ENCODE measurements around the gene FER.
"Not testable (repeated sequence)": the region's sequence is repeated elsewhere in the genome, so short reads cannot be mapped to it uniquely, and the experiment has no call there.

The FER gene

GRCh38 chr5:109164001-109164400, 416.3 kb downstream of the FER start:
- no peaks in the 10 kb centered on the region for H3K36me3 ChIP-seq
- H3K9me3 ChIP-seq: no peaks in the 10 kb centered on the region
- no peak overlapping the region for H3K4me3 ChIP-seq (ENCODE audit: low read depth, low read length)
- no peak for DNase-seq
- TF ChIP-seq CTCF (IDR thresholded peaks at IDR 0.05; ENCODE audit: low read depth, low read length): no peak
- H3K27me3 ChIP-seq: no peaks in the 10 kb centered on the region
- H3K4me1 ChIP-seq: no peaks in the 10 kb centered on the region

GRCh38 chr5:109167586-109167985, 419.9 kb downstream of the FER start:
- no peak for DNase-seq
- no peaks in the 10 kb centered on the region for H3K4me1 ChIP-seq
- H3K4me3 ChIP-seq (ENCODE audit: low read depth, low read length): no peak overlapping the region
- H3K36me3 ChIP-seq: no peaks in the 10 kb centered on the region
- no peaks in the 10 kb centered on the region for H3K27me3 ChIP-seq
- H3K9me3 ChIP-seq: no peaks in the 10 kb centered on the region
- no peak for TF ChIP-seq CTCF (IDR thresholded peaks at IDR 0.05; ENCODE audit: low read depth, low read length)

GRCh38 chr5:109168151-109168550, 420.5 kb downstream of the FER start:
- Histone ChIP-seq H3K4me1 (no peaks in the 10 kb centered on the region), H3K36me3 (no peaks in the 10 kb centered on the region), H3K27me3 (no peaks in the 10 kb centered on the region), H3K9me3 (no peaks in the 10 kb centered on the region), H3K4me3 (ENCODE audit: low read depth, low read length) (no peak overlapping the region)
- DNase-seq: no peak
- TF ChIP-seq CTCF (IDR thresholded peaks at IDR 0.05; ENCODE audit: low read depth, low read length): no peak

- no peaks in the 10 kb centered on the region for H3K27me3 ChIP-seq
- H3K9me3 ChIP-seq: no peaks in the 10 kb centered on the region
- no peak overlapping the region for H3K4me3 ChIP-seq (ENCODE audit: low read depth, low read length)
- H3K36me3 ChIP-seq: no peaks in the 10 kb centered on the region
- H3K4me1 ChIP-seq: no peaks in the 10 kb centered on the region
- no peak for DNase-seq
- no peak for TF ChIP-seq CTCF (IDR thresholded peaks at IDR 0.05; ENCODE audit: low read depth, low read length)
These were observed 423.1 kb downstream of the FER start for GRCh38 chr5:109170629-109171350.

- H3K36me3 ChIP-seq; H3K4me1 ChIP-seq; H3K9me3 ChIP-seq; DNase-seq; H3K4me3 ChIP-seq (ENCODE audit: low read depth, low read length); H3K27me3 ChIP-seq: not testable (repeated sequence)
These were observed 423.9 kb downstream of the FER start for GRCh38 chr5:109171437-109172073.

GRCh38 chr5:109173036-109173794, 425.5 kb downstream of the FER start:
- DNase-seq: no peak
- H3K4me3 ChIP-seq (ENCODE audit: low read depth, low read length): no peak overlapping the region
- TF ChIP-seq CTCF (IDR thresholded peaks at IDR 0.05; ENCODE audit: low read depth, low read length): no peak
- no peaks in the 10 kb centered on the region for H3K36me3 ChIP-seq
- H3K4me1 ChIP-seq: peaks cover 3% of the 10 kb centered on the region
- no peaks in the 10 kb centered on the region for H3K27me3 ChIP-seq
- no peaks in the 10 kb centered on the region for H3K9me3 ChIP-seq

All from BE2C (cell line).